ENCODE results near the gene FOXK2.

Gene FOXK2

GRCh38 chr17:82600731-82601446 is 81.4 kb downstream of the FOXK2 start:
- Histone ChIP-seq H2AFZ (ENCODE audit: low read length, unreplicated experiment) (no peak overlapping the region), H3K4me3 (ENCODE audit: low read depth, low read length) (no peak overlapping the region), H3K79me2 (ENCODE audit: control insufficient read depth, insufficient read depth, low read length, unreplicated experiment) (peaks cover 6% of the 10 kb centered on the region), H3K27ac (ENCODE audit: low read depth, low read length) (no peak overlapping the region), H3K36me3 (ENCODE audit: insufficient read depth, low read length) (peaks cover 46% of the 10 kb centered on the region; the same call in 1 of the 2 replicates), H3K27me3 (ENCODE audit: insufficient read depth, low read length) (no peaks in the 10 kb centered on the region), H3K4me1 (ENCODE audit: control insufficient read depth, insufficient read depth, low read length, unreplicated experiment) (no peaks in the 10 kb centered on the region)

- Histone ChIP-seq H2AFZ (ENCODE audit: low read length, unreplicated experiment) (no peak overlapping the region), H3K79me2 (ENCODE audit: control insufficient read depth, insufficient read depth, low read length, unreplicated experiment) (peaks cover 6% of the 10 kb centered on the region), H3K4me1 (ENCODE audit: control insufficient read depth, insufficient read depth, low read length, unreplicated experiment) (no peaks in the 10 kb centered on the region), H3K27ac (ENCODE audit: low read depth, low read length) (no peak overlapping the region), H3K4me3 (ENCODE audit: low read depth, low read length) (no peak overlapping the region), H3K27me3 (ENCODE audit: insufficient read depth, low read length) (no peaks in the 10 kb centered on the region), H3K36me3 (ENCODE audit: insufficient read depth, low read length) (peaks cover 46% of the 10 kb centered on the region; the same call in 1 of the 2 replicates)
These were observed 82.0 kb downstream of the FOXK2 start for GRCh38 chr17:82601447-82602000.

- Histone ChIP-seq H3K27ac (ENCODE audit: low read depth, low read length) (no peak overlapping the region), H3K27me3 (ENCODE audit: insufficient read depth, low read length) (no peaks in the 10 kb centered on the region), H3K79me2 (ENCODE audit: control insufficient read depth, insufficient read depth, low read length, unreplicated experiment) (peaks cover 6% of the 10 kb centered on the region), H3K4me3 (ENCODE audit: low read depth, low read length) (no peak overlapping the region), H3K4me1 (ENCODE audit: control insufficient read depth, insufficient read depth, low read length, unreplicated experiment) (no peaks in the 10 kb centered on the region), H3K36me3 (ENCODE audit: insufficient read depth, low read length) (peaks cover 39% of the 10 kb centered on the region; the same call in 1 of the 2 replicates), H2AFZ (ENCODE audit: low read length, unreplicated experiment) (no peak overlapping the region)
These were observed 83.0 kb downstream of the FOXK2 start for GRCh38 chr17:82602487-82602886.

- H3K4me1 ChIP-seq (ENCODE audit: control insufficient read depth, insufficient read depth, low read length, unreplicated experiment), result no peaks in the 10 kb centered on the region
- H3K27me3 ChIP-seq (ENCODE audit: insufficient read depth, low read length), result no peaks in the 10 kb centered on the region
- H3K79me2 ChIP-seq (ENCODE audit: control insufficient read depth, insufficient read depth, low read length, unreplicated experiment), result peaks cover 3% of the 10 kb centered on the region
- no peak overlapping the region for H3K4me3 ChIP-seq (ENCODE audit: low read depth, low read length)
- H3K36me3 ChIP-seq (ENCODE audit: insufficient read depth, low read length), result peaks cover 44% of the 10 kb centered on the region; the same call in 1 of the 2 replicates
- H2AFZ ChIP-seq (ENCODE audit: low read length, unreplicated experiment), result no peak overlapping the region
- no peak overlapping the region for H3K27ac ChIP-seq (ENCODE audit: low read depth, low read length)
These were observed 83.6 kb downstream of the FOXK2 start for GRCh38 chr17:82602986-82603710.

- Histone ChIP-seq H3K4me3 (ENCODE audit: low read depth, low read length) (no peak overlapping the region), H3K27ac (ENCODE audit: low read depth, low read length) (no peak overlapping the region), H3K27me3 (ENCODE audit: insufficient read depth, low read length) (no peaks in the 10 kb centered on the region), H3K36me3 (ENCODE audit: insufficient read depth, low read length) (peaks cover 44% of the 10 kb centered on the region; the same call in 1 of the 2 replicates), H3K4me1 (ENCODE audit: control insufficient read depth, insufficient read depth, low read length, unreplicated experiment) (no peaks in the 10 kb centered on the region), H2AFZ (ENCODE audit: low read length, unreplicated experiment) (no peak overlapping the region), H3K79me2 (ENCODE audit: control insufficient read depth, insufficient read depth, low read length, unreplicated experiment) (no peaks in the 10 kb centered on the region)
These were observed 84.5 kb downstream of the FOXK2 start for GRCh38 chr17:82603981-82604448.

GRCh38 chr17:82604532-82604931 is 85.0 kb downstream of the FOXK2 start:
- peaks cover 44% of the 10 kb centered on the region; the same call in 1 of the 2 replicates for H3K36me3 ChIP-seq (ENCODE audit: insufficient read depth, low read length)
- no peaks in the 10 kb centered on the region for H3K4me1 ChIP-seq (ENCODE audit: control insufficient read depth, insufficient read depth, low read length, unreplicated experiment)
- no peak overlapping the region for H3K27ac ChIP-seq (ENCODE audit: low read depth, low read length)
- no peak overlapping the region for H2AFZ ChIP-seq (ENCODE audit: low read length, unreplicated experiment)
- no peaks in the 10 kb centered on the region for H3K79me2 ChIP-seq (ENCODE audit: control insufficient read depth, insufficient read depth, low read length, unreplicated experiment)
- no peaks in the 10 kb centered on the region for H3K27me3 ChIP-seq (ENCODE audit: insufficient read depth, low read length)
- H3K4me3 ChIP-seq (ENCODE audit: low read depth, low read length), result no peak overlapping the region

- H3K27me3 ChIP-seq (ENCODE audit: insufficient read depth, low read length), result no peaks in the 10 kb centered on the region
- no peaks in the 10 kb centered on the region for H3K4me1 ChIP-seq (ENCODE audit: control insufficient read depth, insufficient read depth, low read length, unreplicated experiment)
- no peak overlapping the region for H2AFZ ChIP-seq (ENCODE audit: low read length, unreplicated experiment)
- H3K36me3 ChIP-seq (ENCODE audit: insufficient read depth, low read length), result peaks cover 36% of the 10 kb centered on the region; the same call in 1 of the 2 replicates
- no peak overlapping the region for H3K4me3 ChIP-seq (ENCODE audit: low read depth, low read length)
- H3K79me2 ChIP-seq (ENCODE audit: control insufficient read depth, insufficient read depth, low read length, unreplicated experiment), result no peaks in the 10 kb centered on the region
- H3K27ac ChIP-seq (ENCODE audit: low read depth, low read length), result no peak overlapping the region
These were observed 86.5 kb downstream of the FOXK2 start for GRCh38 chr17:82605939-82606600.

- Histone ChIP-seq H3K4me3 (ENCODE audit: low read depth, low read length) (no peak overlapping the region), H2AFZ (ENCODE audit: low read length, unreplicated experiment) (no peak overlapping the region), H3K27ac (ENCODE audit: low read depth, low read length) (no peak overlapping the region), H3K79me2 (ENCODE audit: control insufficient read depth, insufficient read depth, low read length, unreplicated experiment) (no peaks in the 10 kb centered on the region), H3K4me1 (ENCODE audit: control insufficient read depth, insufficient read depth, low read length, unreplicated experiment) (peaks cover 3% of the 10 kb centered on the region), H3K36me3 (ENCODE audit: insufficient read depth, low read length) (peaks cover 16% of the 10 kb centered on the region; the same call in 1 of the 2 replicates), H3K27me3 (ENCODE audit: insufficient read depth, low read length) (no peaks in the 10 kb centered on the region)
These were observed 89.3 kb downstream of the FOXK2 start for GRCh38 chr17:82608816-82609215.

GRCh38 chr17:82609655-82610054 is 90.1 kb downstream of the FOXK2 start:
- no peak overlapping the region for H2AFZ ChIP-seq (ENCODE audit: low read length, unreplicated experiment)
- no peak overlapping the region for H3K27ac ChIP-seq (ENCODE audit: low read depth, low read length)
- no peaks in the 10 kb centered on the region for H3K27me3 ChIP-seq (ENCODE audit: insufficient read depth, low read length)
- no peak overlapping the region for H3K4me3 ChIP-seq (ENCODE audit: low read depth, low read length)
- peaks cover 3% of the 10 kb centered on the region for H3K4me1 ChIP-seq (ENCODE audit: control insufficient read depth, insufficient read depth, low read length, unreplicated experiment)
- peaks cover 12% of the 10 kb centered on the region; the same call in 1 of the 2 replicates for H3K36me3 ChIP-seq (ENCODE audit: insufficient read depth, low read length)
- no peaks in the 10 kb centered on the region for H3K79me2 ChIP-seq (ENCODE audit: control insufficient read depth, insufficient read depth, low read length, unreplicated experiment)
